B cell (primary cell): Measurements from ENCODE around the gene NR0B2. TPM values are rescaled to one million over a fixed set of nuclear protein-coding genes. Genes with fewer than 3 reads are reported as not detected.

ENCODE experiments used
- ATAC-seq: fragments of 200-7000 bp; cut with Tn5 transposase; one replicate; pipeline ENCODE4 v1.10.0; 2021; ENCODE audit warnings: low read depth, mild to moderate bottlenecking, moderate number of reproducible peaks, moderate library complexity
- CTCF ChIA-PET: fragments of 350-600 bp; sonication (Branson Sonifier 250); formaldehyde crosslinking; loops from one replicate; lab custom pipeline; 2021; ENCODE audit warnings: antibody characterized with exemption, inconsistent platforms; lab: Charles Lee
- POLR2A ChIA-PET: fragments of 350-600 bp; sonication (Branson Sonifier 250); formaldehyde crosslinking; loops from one replicate; lab custom pipeline; 2021; ENCODE audit warnings: antibody characterized with exemption; lab: Charles Lee
- DNase-seq: peaks from one replicate; pipeline ENCODE4 v3.0.0; 2013
- H2AFZ ChIP-seq: 2 replicates; pipeline ENCODE4 v1.6.1; 2012; ENCODE audit warnings: mild to moderate bottlenecking, low read depth, low read length; ENCODE audit not compliant: insufficient read depth, poor library complexity, severe bottlenecking
- H3K27ac ChIP-seq, 2 donors: 1 replicate in 1 of 2; 2 replicates in 1 of 2; pipeline ENCODE4 v1.5.1; 2012 to 2013; ENCODE audit warnings: low read length in 2 of 2, mild to moderate bottlenecking in 2 of 2, moderate library complexity in 1 of 2
- H3K27me3 ChIP-seq, 4 experiments: fragments of 200-600 bp in 1 of 4; sonication (generic) in 1 of 4; replicated peaks in 1 of 4; 1 replicate in 2 of 4; 2 replicates in 2 of 4; pipeline versions ENCODE4 v1.6.1 to v1.7.0; 2013 to 2016; ENCODE audit warnings: low read length in 3 of 4, mild to moderate bottlenecking in 2 of 4, mixed read lengths in 1 of 4, moderate library complexity in 1 of 4; ENCODE audit not compliant: insufficient read depth in 4 of 4, control insufficient read depth in 3 of 4; ENCODE audit errors: control extremely low read depth in 1 of 4
- H3K36me3 ChIP-seq, 2 experiments: replicated peaks in 1 of 2; 1 replicate in 1 of 2; 2 replicates in 1 of 2; pipeline versions ENCODE4 v1.6.1 to v1.7.1; 2013; ENCODE audit warnings: low read length in 1 of 2; ENCODE audit not compliant: insufficient read depth in 2 of 2, control insufficient read depth in 1 of 2; ENCODE audit errors: control extremely low read depth in 1 of 2, extremely low read depth in 1 of 2
- H3K4me1 ChIP-seq, 2 donors: fragments of 200-600 bp in 1 of 2; sonication (generic) in 1 of 2; 1 replicate in 1 of 2; 2 replicates in 1 of 2; pipeline versions ENCODE4 v1.5.1 to v1.6.1; 2013 to 2017; ENCODE audit warnings: low read length in 2 of 2; ENCODE audit not compliant: control insufficient read depth in 2 of 2, insufficient read depth in 2 of 2
- H3K4me2 ChIP-seq: replicated peaks from 2 replicates; pipeline ENCODE3; 2012; ENCODE audit warnings: mild to moderate bottlenecking, low read depth, low read length; ENCODE audit not compliant: poor library complexity, severe bottlenecking
- H3K4me3 ChIP-seq, 5 experiments: fragments of 200-600 bp in 1 of 5; sonication (generic) in 1 of 5; 1 replicate in 3 of 5; 2 replicates in 2 of 5; pipeline versions ENCODE4 v1.5.1 to v1.7.0; 2011 to 2016; ENCODE audit warnings: low read length in 4 of 5, mild to moderate bottlenecking in 4 of 5, low read depth in 2 of 5, control low read depth in 1 of 5, moderate library complexity in 1 of 5; ENCODE audit not compliant: insufficient read depth in 1 of 5; ENCODE audit errors: control extremely low read depth in 1 of 5, extremely low read depth in 1 of 5
- H3K79me2 ChIP-seq: fragments of 200-600 bp; sonication (generic); one replicate; pipeline ENCODE4 v1.6.0; 2016; ENCODE audit warnings: low read length; ENCODE audit not compliant: control insufficient read depth, insufficient read depth
- H3K9ac ChIP-seq: fragments of 200-600 bp; sonication (generic); 2 replicates; pipeline ENCODE4 v1.6.1; 2017; ENCODE audit warnings: mild to moderate bottlenecking, low read length, moderate library complexity
- H3K9me3 ChIP-seq, 3 donors: one replicate each; pipeline versions ENCODE4 v1.6.1 to v1.7.1; 2013; ENCODE audit warnings: low read length in 2 of 3; ENCODE audit not compliant: control insufficient read depth in 2 of 3, insufficient read depth in 1 of 3; ENCODE audit errors: control extremely low read depth in 1 of 3
- H4K20me1 ChIP-seq: 2 replicates; pipeline ENCODE4 v1.6.0; 2012; ENCODE audit warnings: mild to moderate bottlenecking, low read length; ENCODE audit not compliant: insufficient read depth, control insufficient read depth, poor library complexity, severe bottlenecking
- H3K27ac Mint-ChIP-seq: one replicate; pipeline ENCODE4 v1.8.0; 2021; ENCODE audit warnings: mixed read lengths
- H3K27me3 Mint-ChIP-seq: one replicate; pipeline ENCODE4 v1.8.0; 2021; ENCODE audit warnings: mixed read lengths
- H3K4me1 Mint-ChIP-seq: one replicate; pipeline ENCODE4 v1.8.0; 2021; ENCODE audit warnings: mixed read lengths
- H3K4me3 Mint-ChIP-seq: one replicate; pipeline ENCODE4 v1.8.0; 2021; ENCODE audit warnings: mixed read lengths
- H3K9me3 Mint-ChIP-seq: one replicate; pipeline ENCODE4 v1.8.0; 2022; ENCODE audit warnings: mixed read lengths; ENCODE audit not compliant: insufficient read depth
- CTCF ChIP-seq: fragments of 200-600 bp; IDR thresholded peaks from one replicate; pipeline ENCODE4 v1.8.0; 2022; ENCODE audit warnings: antibody characterized with exemption, mild to moderate bottlenecking
- EZH2 ChIP-seq: IDR thresholded peaks from 2 replicates; pipeline ENCODE4 v1.6.1; 2012; ENCODE audit warnings: borderline replicate concordance, low read depth, mild to moderate bottlenecking, moderate library complexity, low read length; ENCODE audit not compliant: insufficient read depth, poor library complexity, severe bottlenecking
- WGBS: methylation state at CpG from one replicate; pipeline ENCODE4 v1.1.5; 2013; ENCODE audit warnings: missing lambda C conversion rate; ENCODE audit not compliant: insufficient coverage; 5-methylcytosine and 5-hydroxymethylcytosine counted together
- intact Hi-C: fragments of 100-400 bp; cut with micrococcal nuclease; formaldehyde crosslinking; loops from one replicate; pipeline ENCODE4 v1.10.0; 2022
- polyA plus RNA-seq: library from polyadenylated mRNA; depleted of rRNA; stranded (reverse); fragments of >200 nt; gene quantifications from 2 replicates; pipeline ENCODE4 v1.2.3, GENCODE V29; 2012
- total RNA-seq, 2 donors: library from RNA; stranded (reverse); fragments of 120-200 nt in 1 of 2; gene quantifications; 1 replicate in 1 of 2; 2 replicates in 1 of 2; pipeline versions ENCODE4 v1.2.3 to v1.2.4, GENCODE V29; 2013 to 2022

The NR0B2 gene
- total and polyA plus RNA-seq, 2 donors (not counting 1 experiment from before 2014, with no cell fraction given): not detected

GRCh38 chr1:26946270-26946669 is 32.5 kb upstream of the NR0B2 start:
- Histone ChIP-seq H3K4me1 (no peaks in the 10 kb centered on the region), H3K27ac (no peak overlapping the region), H3K27me3 (no peaks in the 10 kb centered on the region), H3K4me2 (no peak overlapping the region), H3K4me3 (no peak overlapping the region), H3K9ac (no peak overlapping the region), H3K9me3 (no peaks in the 10 kb centered on the region), H3K36me3 (peaks cover 7 to 42% of the 10 kb centered on the region in 2 experiments), H3K79me2 (peaks cover 2% of the 10 kb centered on the region), H2AFZ (no peak overlapping the region), H4K20me1 (peaks cover 5% of the 10 kb centered on the region)
- intact Hi-C loops: no loop called here
- TF ChIP-seq CTCF (no peak), EZH2 (no peak)
- no peaks in the 10 kb centered on the region for H3K27me3 Mint-ChIP-seq
- no peak for ATAC-seq
- no peak overlapping the region for H3K27ac Mint-ChIP-seq
- POLR2A ChIA-PET: no interaction called here
- CTCF ChIA-PET: no interaction called here
- H3K4me3 Mint-ChIP-seq: no peak overlapping the region
- H3K4me1 Mint-ChIP-seq: no peaks in the 10 kb centered on the region
- DNase-seq: no peak
- 100% methylated on average over 3 of the region's 4 CpGs for WGBS
- no peaks in the 10 kb centered on the region for H3K9me3 Mint-ChIP-seq

- Histone ChIP-seq H3K4me2 (no peak overlapping the region), H3K4me3 (no peak overlapping the region), H3K9ac (no peak overlapping the region), H3K27ac (no peak overlapping the region), H2AFZ (no peak overlapping the region), H3K4me1 (no peaks in the 10 kb centered on the region), H3K27me3 (no peaks in the 10 kb centered on the region), H3K36me3 (peaks cover 7 to 44% of the 10 kb centered on the region in 2 experiments), H4K20me1 (peaks cover 5% of the 10 kb centered on the region), H3K79me2 (peaks cover 2% of the 10 kb centered on the region), H3K9me3 (no peaks in the 10 kb centered on the region)
- intact Hi-C loops: no loop called here
- H3K27me3 Mint-ChIP-seq: no peaks in the 10 kb centered on the region
- ChIA-PET POLR2A (no interaction called here), CTCF (no interaction called here)
- no peak overlapping the region for H3K27ac Mint-ChIP-seq
- no peak for TF ChIP-seq EZH2
- TF ChIP-seq CTCF: no peak
- no peak overlapping the region for H3K4me3 Mint-ChIP-seq
- DNase-seq (no peak), ATAC-seq (no peak)
- no peaks in the 10 kb centered on the region for H3K9me3 Mint-ChIP-seq
- 96% methylated on average over 7 of the region's 8 CpGs for WGBS
- H3K4me1 Mint-ChIP-seq: no peaks in the 10 kb centered on the region
Observed at GRCh38 chr1:26945728-26946127, 32.0 kb upstream of the NR0B2 start.
